Esophagus (tissue), 2 donors: ENCODE measurements around the gene PACSIN2. TPM values are rescaled to one million over a fixed set of nuclear protein-coding genes. Genes with fewer than 3 reads are reported as not detected.

Source experiments
- H3K27ac ChIP-seq, 2 donors: one replicate each; pipeline ENCODE4 v1.5.1; 2013; ENCODE audit warnings: low read depth in 2 of 2, mild to moderate bottlenecking in 2 of 2, inconsistent platforms in 1 of 2, low read length in 1 of 2, moderate library complexity in 1 of 2
- H3K27me3 ChIP-seq, 2 donors: one replicate each; pipeline ENCODE4 v1.6.1; 2013; ENCODE audit warnings: low read length in 2 of 2, control low read depth in 1 of 2, mild to moderate bottlenecking in 1 of 2; ENCODE audit not compliant: insufficient read depth in 2 of 2, control insufficient read depth in 1 of 2
- H3K36me3 ChIP-seq, 2 donors: one replicate each; pipeline ENCODE4 v1.6.1; 2013; ENCODE audit warnings: low read length in 1 of 2; ENCODE audit not compliant: control insufficient read depth in 2 of 2, insufficient read depth in 2 of 2
- H3K4me1 ChIP-seq, 2 donors: one replicate each; pipeline ENCODE4 v1.6.1; 2013; ENCODE audit warnings: low read length in 1 of 2; ENCODE audit not compliant: control insufficient read depth in 2 of 2, insufficient read depth in 2 of 2
- H3K4me3 ChIP-seq, 2 donors: one replicate each; pipeline ENCODE4 v1.5.1; 2013; ENCODE audit warnings: low read length in 2 of 2, mild to moderate bottlenecking in 2 of 2, low read depth in 1 of 2, moderate library complexity in 1 of 2
- H3K9me3 ChIP-seq, 2 donors: one replicate each; pipeline ENCODE4 v1.6.1; 2013; ENCODE audit warnings: mild to moderate bottlenecking in 2 of 2, low read depth in 1 of 2, low read length in 1 of 2, moderate library complexity in 1 of 2; ENCODE audit not compliant: control insufficient read depth in 2 of 2, insufficient read depth in 1 of 2
- WGBS, 2 donors: extraction: QIAGEN DNeasy Blood & Tissue Kit; methylation state at CpG; one replicate each; pipeline ENCODE4 v1.1.7; 2013; 5-methylcytosine and 5-hydroxymethylcytosine counted together
- polyA plus RNA-seq, 2 donors: library from polyadenylated mRNA; stranded (reverse); fragments of 200-250 nt; gene quantifications; one replicate each; pipeline ENCODE4 v1.2.3, GENCODE V29; 2013
- donor health status: healthy with polysubstance abuse.
- donor health status: Bipolar disorder and iron deficiency.

The PACSIN2 gene
- polyA plus RNA-seq, 2 donors = 17.1 to 20.3 TPM

DNA sequence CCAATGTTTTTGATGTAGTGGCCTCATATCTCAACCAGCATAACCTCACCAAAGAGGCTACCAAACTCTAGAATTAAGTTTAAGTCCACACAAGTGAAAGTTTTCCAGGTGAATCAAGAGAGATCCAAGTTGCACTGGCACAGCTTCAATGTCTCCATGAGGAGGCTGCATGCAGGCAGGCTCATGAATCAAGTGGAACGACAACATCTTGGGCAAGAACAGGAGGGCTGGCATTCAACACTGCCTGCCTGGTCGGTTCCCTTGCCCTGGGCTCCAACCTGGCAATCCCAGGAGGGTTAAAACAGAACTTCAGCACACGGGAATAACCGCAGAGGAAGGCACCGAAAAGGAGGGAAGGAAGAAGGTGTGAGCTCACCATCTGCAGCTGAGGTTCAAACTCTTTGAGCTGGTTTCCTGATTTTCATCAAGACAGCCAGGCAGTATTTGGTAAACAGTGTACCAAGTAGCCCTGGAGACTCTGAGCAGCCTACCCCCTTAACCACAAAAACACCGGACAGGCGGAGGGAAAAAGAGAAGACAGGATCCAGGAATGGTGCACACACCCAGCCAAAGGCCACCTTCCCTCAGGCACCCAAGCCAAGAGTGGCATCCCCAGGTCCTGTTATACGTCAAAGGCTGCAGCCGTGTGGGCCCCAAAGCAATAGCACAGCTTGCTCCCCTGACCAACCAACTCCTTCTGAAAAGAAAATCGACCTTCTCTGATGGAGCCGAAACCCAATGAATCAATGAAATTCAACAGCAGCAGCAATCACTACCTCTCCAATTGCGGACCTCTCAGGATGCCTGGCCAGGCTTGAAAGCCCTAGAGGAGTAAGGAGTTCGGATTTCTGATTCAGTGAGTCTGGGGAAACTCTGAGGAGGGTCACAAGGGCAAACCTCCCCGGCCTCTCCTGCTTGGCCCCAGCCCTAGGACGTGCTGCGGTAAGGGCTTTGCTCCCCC, 1.3 kb downstream of the PACSIN2 start:
- WGBS, 2 donors = 8 to 11% methylated on average over 16 of the region's 16 CpGs

GRCh38 chr22:43012390-43012789, 2.6 kb downstream of the PACSIN2 start:
- Histone ChIP-seq H3K27me3 (no peaks in the 10 kb centered on the region), H3K36me3 (no peaks in the 10 kb centered on the region), H3K9me3 (no peaks in the 10 kb centered on the region), H3K4me1 (peaks cover 7 to 11% of the 10 kb centered on the region in 2 donors), H3K4me3 (no peak overlapping the region), H3K27ac (no peak overlapping the region)
- 83 to 88% methylated on average over 6 of the region's 6 CpGs for WGBS, 2 donors

More for the DNA sequence above, 1.3 kb downstream of the PACSIN2 start:
- no peaks in the 10 kb centered on the region for H3K27me3 ChIP-seq
- H3K9me3 ChIP-seq = no peaks in the 10 kb centered on the region
- peak overlapping the region; percentile 74 to 94 for H3K4me3 ChIP-seq
- H3K36me3 ChIP-seq = no peaks in the 10 kb centered on the region
- peak overlapping the region; percentile 7 to 86 for H3K27ac ChIP-seq
- peaks cover 3 to 10% of the 10 kb centered on the region in 2 donors for H3K4me1 ChIP-seq

DNA sequence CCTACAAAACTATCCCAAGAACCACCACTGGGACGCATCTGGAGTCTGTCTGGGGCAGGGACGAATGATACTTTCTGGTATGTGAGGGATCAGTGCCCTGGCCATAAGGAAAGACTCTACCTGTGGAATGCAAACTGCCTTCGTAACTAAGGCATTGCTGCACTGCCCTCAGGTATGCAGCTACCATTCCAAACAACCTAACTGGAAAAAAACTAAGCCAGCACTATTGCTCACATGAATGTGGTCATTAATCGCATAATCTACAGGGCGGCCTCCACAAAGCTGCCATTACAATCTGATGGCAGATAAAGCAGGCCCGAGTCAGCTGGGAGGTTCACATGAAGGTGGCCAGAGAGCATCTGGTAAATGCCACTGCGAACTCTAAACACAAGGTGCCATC, 3.9 kb downstream of the PACSIN2 start:
- Histone ChIP-seq H3K27me3 (no peaks in the 10 kb centered on the region), H3K27ac (no peak overlapping the region), H3K9me3 (no peaks in the 10 kb centered on the region), H3K4me3 (no peak overlapping the region), H3K36me3 (no peaks in the 10 kb centered on the region), H3K4me1 (peaks cover 9 to 10% of the 10 kb centered on the region in 2 donors)
- WGBS, 2 donors = 70 to 89% methylated on average over 7 of the region's 7 CpGs

DNA sequence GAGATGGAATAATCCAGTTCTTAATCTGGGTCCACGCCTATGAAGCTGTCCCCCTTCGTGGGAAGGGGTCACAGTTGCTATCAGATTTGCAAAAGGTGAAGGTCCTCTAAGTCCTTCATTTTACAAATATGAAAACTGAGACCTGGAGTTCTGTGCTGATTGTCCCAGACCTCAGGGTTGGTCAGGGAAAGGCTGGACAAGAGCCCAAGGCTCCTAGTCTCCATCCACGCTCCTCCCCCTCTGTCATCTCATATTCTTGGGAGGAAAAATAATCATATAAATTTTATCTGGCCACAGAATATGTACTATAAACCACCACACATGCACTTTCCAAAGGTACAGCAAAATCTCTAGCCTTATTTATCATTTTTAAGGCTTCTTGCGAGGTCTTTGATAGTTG, 5.5 kb downstream of the PACSIN2 start:
- H3K4me1 ChIP-seq = peaks cover 9 to 12% of the 10 kb centered on the region in 2 donors
- 77 to 92% methylated on average over 4 of the region's 4 CpGs for WGBS, 2 donors
- H3K27ac ChIP-seq = no peak overlapping the region
- H3K9me3 ChIP-seq = no peaks in the 10 kb centered on the region
- H3K27me3 ChIP-seq = no peaks in the 10 kb centered on the region
- no peak overlapping the region for H3K4me3 ChIP-seq
- H3K36me3 ChIP-seq = no peaks in the 10 kb centered on the region

GRCh38 chr22:43008921-43009320, 6.0 kb downstream of the PACSIN2 start:
- H3K4me3 ChIP-seq = no peak overlapping the region
- 63 to 70% methylated on average over 4 of the region's 4 CpGs for WGBS, 2 donors
- no peaks in the 10 kb centered on the region for H3K36me3 ChIP-seq
- H3K27me3 ChIP-seq = no peaks in the 10 kb centered on the region
- peaks cover 9 to 11% of the 10 kb centered on the region in 2 donors for H3K4me1 ChIP-seq
- H3K27ac ChIP-seq = no peak overlapping the region
- no peaks in the 10 kb centered on the region for H3K9me3 ChIP-seq

GRCh38 chr22:43008509-43008908, 6.4 kb downstream of the PACSIN2 start:
- 90 to 93% methylated on average over 4 of the region's 4 CpGs for WGBS, 2 donors
- H3K4me1 ChIP-seq = peaks cover 8 to 9% of the 10 kb centered on the region in 2 donors
- no peaks in the 10 kb centered on the region for H3K36me3 ChIP-seq
- no peak overlapping the region for H3K27ac ChIP-seq
- no peaks in the 10 kb centered on the region for H3K9me3 ChIP-seq
- no peaks in the 10 kb centered on the region for H3K27me3 ChIP-seq
- no peak overlapping the region for H3K4me3 ChIP-seq

DNA sequence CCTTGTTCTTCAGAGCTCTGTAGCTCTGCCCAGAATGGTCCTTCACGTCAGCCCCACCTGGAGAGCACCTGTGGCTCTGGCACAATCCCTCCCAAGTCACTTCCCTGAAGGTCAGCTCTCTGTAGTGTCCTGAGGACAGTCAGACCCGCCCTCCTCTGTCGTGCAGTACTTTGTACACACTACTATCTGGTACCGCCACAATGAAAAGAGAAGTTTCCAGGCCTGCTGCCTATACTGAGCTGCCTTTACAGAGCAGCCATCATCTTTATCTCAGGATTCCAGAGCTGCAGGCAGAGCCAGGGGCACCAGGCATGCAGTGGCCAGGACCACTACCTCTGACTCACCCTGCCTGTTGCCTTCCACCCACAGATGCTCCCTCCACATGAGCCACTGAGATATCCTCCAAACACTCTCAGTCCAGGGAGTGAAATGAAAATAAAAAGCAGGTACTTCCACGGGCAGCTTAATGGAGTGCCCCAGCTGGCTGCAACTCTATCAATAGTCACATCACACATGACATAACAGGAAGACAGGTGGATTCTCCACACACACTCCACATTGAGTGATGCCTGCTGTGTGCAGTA, 7.3 kb downstream of the PACSIN2 start:
- 61 to 62% methylated on average over 5 of the region's 5 CpGs for WGBS, 2 donors
- H3K27me3 ChIP-seq = no peaks in the 10 kb centered on the region
- no peaks in the 10 kb centered on the region for H3K36me3 ChIP-seq
- H3K27ac ChIP-seq = peak overlapping the region in 1 of 2 donors; percentile 16
- peaks cover 6 to 7% of the 10 kb centered on the region in 2 donors for H3K4me1 ChIP-seq
- no peaks in the 10 kb centered on the region for H3K9me3 ChIP-seq
- no peak overlapping the region for H3K4me3 ChIP-seq

GRCh38 chr22:43006753-43007152, 8.2 kb downstream of the PACSIN2 start:
- H3K27me3 ChIP-seq = no peaks in the 10 kb centered on the region
- H3K36me3 ChIP-seq = no peaks in the 10 kb centered on the region
- H3K4me1 ChIP-seq = peaks cover 10% of the 10 kb centered on the region in 2 donors
- H3K9me3 ChIP-seq = no peaks in the 10 kb centered on the region
- no peak overlapping the region for H3K4me3 ChIP-seq
- WGBS, 2 donors = 90 to 94% methylated on average over 7 of the region's 7 CpGs
- no peak overlapping the region for H3K27ac ChIP-seq

- H3K9me3 ChIP-seq = no peaks in the 10 kb centered on the region
- 97 to 99% methylated on average over 5 of the region's 5 CpGs for WGBS, 2 donors
- H3K36me3 ChIP-seq = no peaks in the 10 kb centered on the region
- peaks cover 11 to 12% of the 10 kb centered on the region in 2 donors for H3K4me1 ChIP-seq
- H3K4me3 ChIP-seq = no peak overlapping the region
- H3K27ac ChIP-seq = no peak overlapping the region
- H3K27me3 ChIP-seq = no peaks in the 10 kb centered on the region
Observed at GRCh38 chr22:43006016-43006505, 8.9 kb downstream of the PACSIN2 start.
